ENCODE data around the gene TNS1. TPM values are rescaled to one million over a fixed set of nuclear protein-coding genes. Genes with fewer than 3 reads are reported as not detected.
"Not testable (repeated sequence)": the region's sequence is repeated elsewhere in the genome, so short reads cannot be mapped to it uniquely, and the experiment has no call there.

TNS1 gene
- total and polyA plus RNA-seq, 2 donors: 8.3 to 21.3 TPM

GRCh38 chr2:218020966-218021535 lies 18.3 kb upstream of the TNS1 start:
- Histone ChIP-seq H3K27ac (ENCODE audit: low read depth in 1 of 2, low read length in 1 of 2) (no peak overlapping the region), H3K27me3 (ENCODE audit: control insufficient read depth in 2 of 2, insufficient read depth in 1 of 2, low read length in 1 of 2) (no peaks in the 10 kb centered on the region), H3K4me3 (ENCODE audit: low read length in 2 of 2) (no peak overlapping the region), H3K36me3 (ENCODE audit: control insufficient read depth in 2 of 2, insufficient read depth in 2 of 2, low read length in 1 of 2) (no peaks in the 10 kb centered on the region), H3K9me3 (ENCODE audit: control insufficient read depth in 2 of 2, insufficient read depth in 1 of 2, low read length in 1 of 2) (no peaks in the 10 kb centered on the region), H3K4me1 (ENCODE audit: control insufficient read depth in 2 of 2, insufficient read depth in 2 of 2, low read length in 2 of 2) (no peaks in the 10 kb centered on the region)
- WGBS: 97% methylated on average over 6 of the region's 6 CpGs
- no peak for DNase-seq (ENCODE audit: low read depth in 6 of 9, low spot score in 9 of 9)

- no peak overlapping the region for H3K4me3 ChIP-seq (ENCODE audit: low read length in 2 of 2)
- WGBS: 97% methylated on average over 5 of the region's 5 CpGs
- H3K36me3 ChIP-seq (ENCODE audit: control insufficient read depth in 2 of 2, insufficient read depth in 2 of 2, low read length in 1 of 2): no peaks in the 10 kb centered on the region
- no peaks in the 10 kb centered on the region for H3K27me3 ChIP-seq (ENCODE audit: control insufficient read depth in 2 of 2, insufficient read depth in 1 of 2, low read length in 1 of 2)
- no peak overlapping the region for H3K27ac ChIP-seq (ENCODE audit: low read depth in 1 of 2, low read length in 1 of 2)
- DNase-seq (ENCODE audit: low read depth in 6 of 9, low spot score in 9 of 9): no peak
- no peaks in the 10 kb centered on the region for H3K9me3 ChIP-seq (ENCODE audit: control insufficient read depth in 2 of 2, insufficient read depth in 1 of 2, low read length in 1 of 2)
- H3K4me1 ChIP-seq (ENCODE audit: control insufficient read depth in 2 of 2, insufficient read depth in 2 of 2, low read length in 2 of 2): no peaks in the 10 kb centered on the region
These were observed 17.5 kb upstream of the TNS1 start for GRCh38 chr2:218020281-218020680.

- no peak overlapping the region for H3K4me3 ChIP-seq (ENCODE audit: low read length in 2 of 2)
- WGBS: 84% methylated on average over 7 of the region's 7 CpGs
- no peaks in the 10 kb centered on the region for H3K36me3 ChIP-seq (ENCODE audit: control insufficient read depth in 2 of 2, insufficient read depth in 2 of 2, low read length in 1 of 2)
- no peak overlapping the region for H3K27ac ChIP-seq (ENCODE audit: low read depth in 1 of 2, low read length in 1 of 2)
- no peaks in the 10 kb centered on the region for H3K27me3 ChIP-seq (ENCODE audit: control insufficient read depth in 2 of 2, insufficient read depth in 1 of 2, low read length in 1 of 2)
- no peak for DNase-seq (ENCODE audit: low read depth in 6 of 9, low spot score in 9 of 9)
- no peaks in the 10 kb centered on the region for H3K4me1 ChIP-seq (ENCODE audit: control insufficient read depth in 2 of 2, insufficient read depth in 2 of 2, low read length in 2 of 2)
- H3K9me3 ChIP-seq (ENCODE audit: control insufficient read depth in 2 of 2, insufficient read depth in 1 of 2, low read length in 1 of 2): no peaks in the 10 kb centered on the region
These were observed 16.7 kb upstream of the TNS1 start for GRCh38 chr2:218019411-218020060.

GRCh38 chr2:218018842-218019125 lies 16.0 kb upstream of the TNS1 start:
- WGBS: 91% methylated on average over 4 of the region's 4 CpGs
- H3K27me3 ChIP-seq (ENCODE audit: control insufficient read depth in 2 of 2, insufficient read depth in 1 of 2, low read length in 1 of 2); H3K36me3 ChIP-seq (ENCODE audit: control insufficient read depth in 2 of 2, insufficient read depth in 2 of 2, low read length in 1 of 2); H3K27ac ChIP-seq (ENCODE audit: low read depth in 1 of 2, low read length in 1 of 2); DNase-seq (ENCODE audit: low read depth in 6 of 9, low spot score in 9 of 9); H3K4me3 ChIP-seq (ENCODE audit: low read length in 2 of 2); H3K4me1 ChIP-seq (ENCODE audit: control insufficient read depth in 2 of 2, insufficient read depth in 2 of 2, low read length in 2 of 2); H3K9me3 ChIP-seq (ENCODE audit: control insufficient read depth in 2 of 2, insufficient read depth in 1 of 2, low read length in 1 of 2): not testable (repeated sequence)

- DNase-seq (ENCODE audit: low read depth in 6 of 9, low spot score in 9 of 9): no peak
- Histone ChIP-seq H3K4me3 (ENCODE audit: low read length in 2 of 2) (no peak overlapping the region), H3K36me3 (ENCODE audit: control insufficient read depth in 2 of 2, insufficient read depth in 2 of 2, low read length in 1 of 2) (no peaks in the 10 kb centered on the region), H3K27me3 (ENCODE audit: control insufficient read depth in 2 of 2, insufficient read depth in 1 of 2, low read length in 1 of 2) (peaks cover 0 to 2% of the 10 kb centered on the region in 2 donors), H3K4me1 (ENCODE audit: control insufficient read depth in 2 of 2, insufficient read depth in 2 of 2, low read length in 2 of 2) (no peaks in the 10 kb centered on the region), H3K27ac (ENCODE audit: low read depth in 1 of 2, low read length in 1 of 2) (no peak overlapping the region), H3K9me3 (ENCODE audit: control insufficient read depth in 2 of 2, insufficient read depth in 1 of 2, low read length in 1 of 2) (no peaks in the 10 kb centered on the region)
- 28% methylated on average over 7 of the region's 7 CpGs for WGBS
These were observed 14.6 kb upstream of the TNS1 start for GRCh38 chr2:218017211-218018053.

- H3K4me3 ChIP-seq (ENCODE audit: low read length in 2 of 2): no peak overlapping the region
- H3K27me3 ChIP-seq (ENCODE audit: control insufficient read depth in 2 of 2, insufficient read depth in 1 of 2, low read length in 1 of 2): peaks cover 0 to 9% of the 10 kb centered on the region in 2 donors
- no peaks in the 10 kb centered on the region for H3K36me3 ChIP-seq (ENCODE audit: control insufficient read depth in 2 of 2, insufficient read depth in 2 of 2, low read length in 1 of 2)
- 97% methylated on average over 4 of the region's 4 CpGs for WGBS
- no peak for DNase-seq (ENCODE audit: low read depth in 6 of 9, low spot score in 9 of 9)
- H3K27ac ChIP-seq (ENCODE audit: low read depth in 1 of 2, low read length in 1 of 2): no peak overlapping the region
- H3K9me3 ChIP-seq (ENCODE audit: control insufficient read depth in 2 of 2, insufficient read depth in 1 of 2, low read length in 1 of 2): no peaks in the 10 kb centered on the region
- H3K4me1 ChIP-seq (ENCODE audit: control insufficient read depth in 2 of 2, insufficient read depth in 2 of 2, low read length in 2 of 2): no peaks in the 10 kb centered on the region
These were observed 14.0 kb upstream of the TNS1 start for GRCh38 chr2:218016810-218017209.

- peaks cover 8 to 18% of the 10 kb centered on the region in 2 donors for H3K27me3 ChIP-seq (ENCODE audit: control insufficient read depth in 2 of 2, insufficient read depth in 1 of 2, low read length in 1 of 2)
- 90% methylated on average over 11 of the region's 11 CpGs for WGBS
- DNase-seq (ENCODE audit: low read depth in 6 of 9, low spot score in 9 of 9): no peak
- H3K36me3 ChIP-seq (ENCODE audit: control insufficient read depth in 2 of 2, insufficient read depth in 2 of 2, low read length in 1 of 2): no peaks in the 10 kb centered on the region
- H3K9me3 ChIP-seq (ENCODE audit: control insufficient read depth in 2 of 2, insufficient read depth in 1 of 2, low read length in 1 of 2): no peaks in the 10 kb centered on the region
- H3K27ac ChIP-seq (ENCODE audit: low read depth in 1 of 2, low read length in 1 of 2): no peak overlapping the region
- no peak overlapping the region for H3K4me3 ChIP-seq (ENCODE audit: low read length in 2 of 2)
- peaks cover 0 to 4% of the 10 kb centered on the region in 2 donors for H3K4me1 ChIP-seq (ENCODE audit: control insufficient read depth in 2 of 2, insufficient read depth in 2 of 2, low read length in 2 of 2)
These were observed 13.1 kb upstream of the TNS1 start for GRCh38 chr2:218015586-218016521.

GRCh38 chr2:218014706-218015585 lies 12.2 kb upstream of the TNS1 start:
- H3K9me3 ChIP-seq (ENCODE audit: control insufficient read depth in 2 of 2, insufficient read depth in 1 of 2, low read length in 1 of 2): peaks cover 0 to 1% of the 10 kb centered on the region in 2 donors
- peaks cover 0 to 7% of the 10 kb centered on the region in 2 donors for H3K4me1 ChIP-seq (ENCODE audit: control insufficient read depth in 2 of 2, insufficient read depth in 2 of 2, low read length in 2 of 2)
- no peaks in the 10 kb centered on the region for H3K36me3 ChIP-seq (ENCODE audit: control insufficient read depth in 2 of 2, insufficient read depth in 2 of 2, low read length in 1 of 2)
- no peak overlapping the region for H3K4me3 ChIP-seq (ENCODE audit: low read length in 2 of 2)
- no peak overlapping the region for H3K27ac ChIP-seq (ENCODE audit: low read depth in 1 of 2, low read length in 1 of 2)
- 98% methylated on average over 4 of the region's 4 CpGs for whole genome bisulfite sequencing
- H3K27me3 ChIP-seq (ENCODE audit: control insufficient read depth in 2 of 2, insufficient read depth in 1 of 2, low read length in 1 of 2): peaks cover 17 to 27% of the 10 kb centered on the region in 2 donors
- no peak for DNase-seq (ENCODE audit: low read depth in 6 of 9, low spot score in 9 of 9)

Measured in thymus (tissue), 11 donors.